Activated T-cell treated with anti-CD3 and anti-CD28 coated beads, Interleukin-2, amount 50 U/mL, for 72 hours (primary cell): Measurements from ENCODE around the gene ACP7. TPM values are rescaled to one million over a fixed set of nuclear protein-coding genes. Genes with fewer than 3 reads are reported as not detected.

Experiments used
- ATAC-seq, 2 donors: fragments of 150-1000 bp; cut with Tn5 transposase; replicated peaks in 1 of 2; 2 replicates each; pipeline ENCODE4 v1.10.0; 2021; ENCODE audit warnings: moderate library complexity in 2 of 2, mild to moderate bottlenecking in 1 of 2
- DNase-seq, 2 donors: peaks; one replicate each; pipeline ENCODE4 v3.0.0; 2021 to 2022; ENCODE audit warnings: mixed read lengths in 1 of 2
- H3K27ac Mint-ChIP-seq: one replicate; pipeline ENCODE4 v1.8.0; 2022; ENCODE audit warnings: mild to moderate bottlenecking, moderate library complexity, mixed read lengths
- H3K27me3 Mint-ChIP-seq: one replicate; pipeline ENCODE4 v1.8.0; 2022; ENCODE audit warnings: low read depth, mixed read lengths
- H3K36me3 Mint-ChIP-seq, 2 donors: one replicate each; pipeline ENCODE4 v1.8.0; 2022; ENCODE audit warnings: mixed read lengths in 2 of 2, mild to moderate bottlenecking in 1 of 2; ENCODE audit not compliant: insufficient read depth in 2 of 2
- H3K4me1 Mint-ChIP-seq: one replicate; pipeline ENCODE4 v1.8.0; 2022; ENCODE audit warnings: low read depth, mixed read lengths
- H3K4me3 Mint-ChIP-seq, 2 donors: one replicate each; pipeline ENCODE4 v1.8.0; 2022; ENCODE audit warnings: mild to moderate bottlenecking in 2 of 2, mixed read lengths in 2 of 2, moderate library complexity in 2 of 2
- H3K9me3 Mint-ChIP-seq, 2 donors: one replicate each; pipeline ENCODE4 v1.8.0; 2022; ENCODE audit warnings: mixed read lengths in 2 of 2
- total RNA-seq, 2 donors: library from RNA; stranded (reverse); gene quantifications; one replicate each; pipeline ENCODE4 v1.2.3, GENCODE V29; 2022

Gene ACP7
- total RNA-seq, 2 donors from 2014 or later = not detected

DNA sequence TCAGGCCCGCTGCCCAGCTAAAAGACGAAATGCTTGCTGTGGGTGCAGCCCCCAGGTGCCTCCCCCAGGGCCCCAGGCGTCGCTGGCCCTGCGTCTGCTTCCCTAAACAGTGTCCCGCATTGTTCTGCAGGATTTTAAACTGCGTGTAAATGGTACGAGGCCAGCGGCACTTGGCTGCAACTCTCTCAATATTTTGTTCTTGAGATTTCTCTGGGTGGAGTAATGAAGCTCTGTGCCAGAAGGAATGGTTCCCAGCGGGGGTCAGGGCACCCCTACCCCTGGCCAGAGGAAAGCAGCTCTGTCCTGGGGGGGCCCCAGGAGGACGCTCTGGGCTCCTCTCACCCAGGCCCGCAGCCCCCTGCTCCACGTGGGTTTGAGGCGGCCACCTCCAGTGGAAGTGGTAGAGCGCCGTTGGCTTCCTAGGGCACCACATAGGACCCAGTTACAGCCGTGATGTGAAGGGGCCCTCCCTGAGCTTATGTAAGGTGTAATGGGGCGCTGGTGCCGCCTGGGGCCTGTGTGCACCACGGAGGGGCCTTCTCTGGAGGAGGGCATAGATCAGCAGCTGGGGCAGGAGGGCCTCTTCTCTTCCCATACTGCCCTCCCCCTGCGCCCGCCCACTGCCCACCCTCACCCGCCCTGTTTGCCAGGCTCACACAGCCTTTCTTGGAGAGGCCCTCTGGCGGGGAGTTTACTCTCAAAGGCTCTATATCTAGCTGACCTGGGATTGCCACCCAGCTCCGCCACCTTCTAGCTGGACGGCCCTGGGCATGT, 61.2 kb downstream of the ACP7 start:
- Mint-ChIP-seq H3K4me1 (no peaks in the 10 kb centered on the region), H3K27me3 (no peaks in the 10 kb centered on the region), H3K36me3 (no peaks in the 10 kb centered on the region), H3K9me3 (no peaks in the 10 kb centered on the region), H3K27ac (no peak overlapping the region), H3K4me3 (no peak overlapping the region)
- no peak for ATAC-seq
- no peak for DNase-seq

GRCh38 chr19:39146091-39146490, 61.9 kb downstream of the ACP7 start:
- Mint-ChIP-seq H3K27ac (no peak overlapping the region), H3K9me3 (no peaks in the 10 kb centered on the region), H3K4me3 (no peak overlapping the region), H3K36me3 (no peaks in the 10 kb centered on the region), H3K27me3 (no peaks in the 10 kb centered on the region), H3K4me1 (no peaks in the 10 kb centered on the region)
- DNase-seq = no peak
- ATAC-seq = no peak

DNA sequence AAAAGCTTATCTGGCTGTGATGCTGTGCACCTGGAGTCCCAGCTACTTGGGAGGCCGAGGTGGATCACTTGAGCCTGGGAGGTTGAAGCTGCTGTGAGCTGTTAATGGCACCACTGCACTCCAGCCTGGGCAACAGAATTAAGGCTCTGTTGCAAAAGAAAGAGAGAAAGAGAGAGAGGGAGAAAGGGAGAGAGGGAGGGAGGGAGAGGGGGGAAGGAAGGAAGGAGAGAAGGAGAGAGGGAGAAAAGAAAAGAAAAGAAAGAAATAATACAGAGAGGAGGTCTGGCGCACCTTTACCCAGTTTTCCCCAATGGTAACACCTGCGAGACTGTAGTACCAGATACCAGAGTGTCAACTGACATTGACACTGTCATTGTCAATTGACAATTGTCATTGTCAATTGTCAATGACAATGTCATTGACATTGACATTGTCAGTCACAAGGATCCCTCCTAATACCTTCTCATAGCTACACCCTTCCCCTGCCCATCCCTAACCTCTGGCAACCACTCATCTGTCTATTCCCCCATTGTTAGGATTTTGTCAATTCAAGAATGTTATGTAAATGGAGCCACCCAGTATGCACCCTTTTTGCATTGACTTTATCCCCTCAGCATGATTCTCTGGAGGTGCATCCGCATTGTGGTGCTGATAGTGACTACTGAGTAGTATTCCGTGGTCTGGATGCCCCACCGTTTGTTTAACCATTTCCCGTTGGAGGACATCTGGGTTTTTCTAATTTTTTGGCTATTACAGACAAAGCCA, 62.7 kb downstream of the ACP7 start:
- no peak for ATAC-seq
- Mint-ChIP-seq H3K9me3 (no peaks in the 10 kb centered on the region), H3K4me1 (no peaks in the 10 kb centered on the region), H3K27me3 (no peaks in the 10 kb centered on the region), H3K36me3 (no peaks in the 10 kb centered on the region), H3K27ac (no peak overlapping the region), H3K4me3 (no peak overlapping the region)
- DNase-seq = no peak

DNA sequence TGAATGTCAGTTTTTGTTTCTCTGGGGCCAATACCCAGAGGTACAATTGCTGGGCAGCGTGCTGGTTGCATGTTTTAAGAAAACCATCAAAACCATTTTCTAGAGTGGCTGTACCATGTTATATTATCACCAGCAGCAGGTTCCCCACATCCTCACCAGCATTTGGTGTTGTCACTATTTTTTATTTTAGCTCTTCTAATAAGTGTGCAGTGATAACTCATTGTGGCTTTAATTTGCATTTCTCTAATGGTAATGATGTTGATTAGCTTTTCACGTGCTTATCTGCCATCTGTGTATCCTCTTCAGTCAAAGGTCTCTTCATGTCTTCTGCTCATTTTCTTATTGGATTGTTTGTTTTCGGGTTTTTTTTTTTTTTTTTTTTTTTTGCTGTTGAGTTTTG, 63.3 kb downstream of the ACP7 start:
- no peak overlapping the region for H3K27ac Mint-ChIP-seq
- H3K27me3 Mint-ChIP-seq = no peaks in the 10 kb centered on the region
- DNase-seq (no peak), ATAC-seq (no peak)
- no peaks in the 10 kb centered on the region for H3K4me1 Mint-ChIP-seq
- no peaks in the 10 kb centered on the region for H3K36me3 Mint-ChIP-seq
- H3K9me3 Mint-ChIP-seq = no peaks in the 10 kb centered on the region
- no peak overlapping the region for H3K4me3 Mint-ChIP-seq

DNA sequence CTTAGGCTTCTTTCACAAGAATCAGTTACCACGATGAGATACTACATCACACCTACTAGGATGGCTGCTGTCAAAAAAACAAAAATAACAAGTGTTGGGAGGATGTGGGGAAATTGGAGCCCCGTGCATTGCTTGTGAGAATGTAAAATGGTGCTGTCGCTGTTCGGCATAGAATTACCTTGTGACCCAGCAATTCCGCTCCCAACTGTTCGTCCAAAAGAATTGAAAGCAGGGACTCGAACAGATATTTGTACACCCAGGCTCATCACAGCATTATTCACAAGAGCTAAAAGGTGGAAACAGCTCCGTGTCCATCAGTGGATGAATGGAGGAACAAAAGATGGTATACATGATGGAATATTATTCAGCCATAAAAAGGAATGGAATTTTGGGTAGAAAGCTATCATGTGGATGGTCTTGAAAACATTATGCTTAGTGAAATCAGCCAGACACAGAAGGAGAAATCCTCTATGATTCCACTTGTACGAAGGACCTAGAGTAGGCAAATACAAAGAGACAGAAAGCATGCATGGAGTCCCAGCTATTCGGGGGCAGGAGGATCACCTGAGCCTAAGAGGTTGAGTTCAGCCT, 64.9 kb downstream of the ACP7 start:
- H3K4me3 Mint-ChIP-seq = no peak overlapping the region
- no peaks in the 10 kb centered on the region for H3K9me3 Mint-ChIP-seq
- H3K4me1 Mint-ChIP-seq = no peaks in the 10 kb centered on the region
- ATAC-seq = no peak
- DNase-seq = no peak
- H3K27ac Mint-ChIP-seq = no peak overlapping the region
- H3K36me3 Mint-ChIP-seq = no peaks in the 10 kb centered on the region
- H3K27me3 Mint-ChIP-seq = no peaks in the 10 kb centered on the region

DNA sequence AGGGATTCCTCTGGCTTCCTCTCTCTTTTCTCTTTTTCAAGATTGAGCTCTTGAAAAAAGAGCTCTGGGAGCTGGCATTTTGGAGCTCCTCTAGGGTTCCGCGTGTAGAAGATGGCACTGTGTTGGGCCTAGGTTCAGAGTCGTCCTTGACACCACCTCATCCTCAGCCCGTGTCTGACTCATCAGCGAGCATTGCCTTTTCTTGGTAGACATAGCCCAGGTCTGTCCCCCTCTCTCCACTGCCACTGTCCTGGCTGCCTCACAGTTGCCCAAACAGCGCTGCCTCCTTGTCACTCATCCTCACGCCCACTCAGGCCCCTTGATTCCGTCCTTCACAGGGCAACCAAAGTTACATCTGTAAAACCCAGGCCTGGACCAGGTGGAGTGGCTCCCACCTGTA, 66.1 kb downstream of the ACP7 start:
- no peaks in the 10 kb centered on the region for H3K36me3 Mint-ChIP-seq
- no peak overlapping the region for H3K4me3 Mint-ChIP-seq
- no peaks in the 10 kb centered on the region for H3K9me3 Mint-ChIP-seq
- H3K27me3 Mint-ChIP-seq = no peaks in the 10 kb centered on the region
- no peak for DNase-seq
- H3K27ac Mint-ChIP-seq = no peak overlapping the region
- no peaks in the 10 kb centered on the region for H3K4me1 Mint-ChIP-seq
- ATAC-seq = no peak

- H3K27me3 Mint-ChIP-seq = no peaks in the 10 kb centered on the region
- H3K27ac Mint-ChIP-seq = no peak overlapping the region
- no peak for ATAC-seq
- H3K9me3 Mint-ChIP-seq = no peaks in the 10 kb centered on the region
- H3K4me3 Mint-ChIP-seq = no peak overlapping the region
- H3K36me3 Mint-ChIP-seq = no peaks in the 10 kb centered on the region
- H3K4me1 Mint-ChIP-seq = no peaks in the 10 kb centered on the region
- no peak for DNase-seq
Measured at GRCh38 chr19:39150807-39151600, 66.8 kb downstream of the ACP7 start.

DNA sequence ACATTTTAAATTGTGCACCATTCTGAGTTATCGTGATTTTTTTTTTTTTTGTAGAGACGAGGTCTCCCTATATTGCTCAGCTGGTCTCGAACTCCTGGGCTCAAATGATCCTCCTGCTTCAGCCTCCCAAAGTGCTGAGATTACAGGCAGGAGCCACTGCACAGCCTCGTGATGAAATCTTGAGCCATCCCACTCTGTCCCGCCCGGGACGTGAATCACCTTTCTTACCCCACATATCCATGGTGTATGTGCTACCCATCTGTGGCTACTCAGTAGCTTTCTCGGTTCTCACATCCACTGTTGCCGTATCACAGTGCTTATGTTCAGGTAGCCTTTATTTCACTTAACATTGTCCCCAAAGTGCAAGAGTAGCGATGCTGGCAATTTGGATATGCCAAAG, 67.9 kb downstream of the ACP7 start:
- H3K4me1 Mint-ChIP-seq = no peaks in the 10 kb centered on the region
- H3K4me3 Mint-ChIP-seq = no peak overlapping the region
- no peaks in the 10 kb centered on the region for H3K36me3 Mint-ChIP-seq
- no peaks in the 10 kb centered on the region for H3K27me3 Mint-ChIP-seq
- no peak for ATAC-seq
- no peaks in the 10 kb centered on the region for H3K9me3 Mint-ChIP-seq
- no peak overlapping the region for H3K27ac Mint-ChIP-seq
- no peak for DNase-seq

GRCh38 chr19:39154100-39154628, 70.0 kb downstream of the ACP7 start:
- no peaks in the 10 kb centered on the region for H3K36me3 Mint-ChIP-seq
- DNase-seq = no peak
- no peak overlapping the region for H3K4me3 Mint-ChIP-seq
- no peaks in the 10 kb centered on the region for H3K4me1 Mint-ChIP-seq
- no peaks in the 10 kb centered on the region for H3K27me3 Mint-ChIP-seq
- ATAC-seq = no peak
- no peaks in the 10 kb centered on the region for H3K9me3 Mint-ChIP-seq
- H3K27ac Mint-ChIP-seq = no peak overlapping the region

DNA sequence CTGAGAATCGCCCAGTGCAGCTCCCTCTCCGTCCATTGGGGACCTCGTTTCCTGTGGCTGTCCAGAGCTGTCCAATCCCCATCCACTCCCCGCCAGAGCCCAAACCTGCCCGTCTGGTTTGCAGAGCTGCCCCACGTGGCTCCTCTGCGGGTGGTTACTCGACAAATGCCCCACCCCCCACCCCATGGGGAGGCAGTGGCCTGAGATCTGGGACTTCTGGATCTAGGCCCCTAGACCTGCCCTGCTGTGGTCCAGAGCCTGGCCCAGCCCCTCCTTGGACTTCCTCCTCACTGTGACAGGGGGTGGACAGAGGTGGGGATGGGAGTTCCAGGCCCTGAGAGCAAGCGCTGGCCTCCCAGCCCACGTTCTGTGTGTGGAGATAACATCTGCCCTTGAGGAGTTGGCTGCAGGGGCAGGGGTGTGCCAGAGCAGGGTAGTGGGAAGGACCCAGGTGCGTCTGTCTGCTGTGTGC, 70.5 kb downstream of the ACP7 start:
- no peaks in the 10 kb centered on the region for H3K36me3 Mint-ChIP-seq
- no peak overlapping the region for H3K27ac Mint-ChIP-seq
- ATAC-seq (no peak), DNase-seq (no peak)
- no peaks in the 10 kb centered on the region for H3K4me1 Mint-ChIP-seq
- H3K9me3 Mint-ChIP-seq = no peaks in the 10 kb centered on the region
- H3K4me3 Mint-ChIP-seq = no peak overlapping the region
- H3K27me3 Mint-ChIP-seq = no peaks in the 10 kb centered on the region

DNA sequence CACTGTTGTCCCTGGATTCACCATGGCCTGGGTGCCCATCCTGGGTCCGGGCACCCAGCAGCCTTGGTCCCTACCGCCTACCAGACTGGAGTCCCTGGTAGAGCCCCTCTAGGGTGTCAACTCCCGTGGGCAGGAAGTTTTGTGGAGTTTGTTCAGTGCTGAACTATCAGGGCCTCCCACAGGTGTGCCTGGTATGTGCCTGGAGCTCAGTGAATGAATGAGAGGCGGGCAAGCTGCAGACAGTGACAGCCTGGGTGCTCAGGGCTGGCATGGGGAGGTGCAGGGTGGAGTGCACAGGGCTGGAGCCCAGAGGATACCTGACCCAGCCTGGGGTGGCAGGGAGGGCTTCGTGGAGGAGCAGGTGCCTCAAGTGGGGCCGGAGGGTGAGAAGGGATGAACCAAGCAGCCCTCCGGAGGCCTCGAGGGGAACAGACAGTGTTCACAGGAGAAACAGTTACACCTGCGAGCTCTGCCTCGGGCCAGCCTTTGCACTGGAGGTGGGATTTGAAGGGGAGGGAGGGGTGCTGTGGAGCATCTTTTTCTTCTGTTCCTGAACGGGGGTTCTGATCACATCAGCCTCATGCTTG, 71.0 kb downstream of the ACP7 start:
- H3K27me3 Mint-ChIP-seq = no peaks in the 10 kb centered on the region
- H3K4me3 Mint-ChIP-seq = no peak overlapping the region
- no peak for DNase-seq
- peaks cover under 1% of the 10 kb centered on the region for H3K4me1 Mint-ChIP-seq
- no peak overlapping the region for H3K27ac Mint-ChIP-seq
- no peaks in the 10 kb centered on the region for H3K36me3 Mint-ChIP-seq
- ATAC-seq = no peak
- no peaks in the 10 kb centered on the region for H3K9me3 Mint-ChIP-seq

DNA sequence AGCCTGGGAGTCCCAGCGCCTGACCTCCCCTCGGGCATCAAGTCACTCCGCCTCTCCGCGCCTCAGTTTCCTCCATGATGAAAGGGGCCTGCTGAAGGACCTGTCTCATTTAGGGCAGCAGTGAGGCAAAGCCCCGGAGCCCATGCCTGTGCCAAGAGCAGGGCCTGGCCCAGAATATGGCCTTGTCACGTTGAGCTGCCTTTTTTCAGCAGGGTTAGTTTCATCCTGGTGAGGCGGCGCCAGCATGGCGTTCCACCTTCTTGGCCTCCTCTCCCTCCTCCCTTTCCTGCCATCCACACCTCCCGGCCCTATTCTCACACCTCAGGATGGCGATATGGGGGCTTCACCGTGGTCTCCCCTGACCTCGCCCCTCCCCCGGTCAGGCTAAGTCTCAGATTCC, 71.6 kb downstream of the ACP7 start:
- Mint-ChIP-seq H3K4me3 (no peak overlapping the region), H3K36me3 (no peaks in the 10 kb centered on the region), H3K27ac (no peak overlapping the region), H3K9me3 (no peaks in the 10 kb centered on the region), H3K4me1 (peaks cover 6% of the 10 kb centered on the region), H3K27me3 (no peaks in the 10 kb centered on the region)
- ATAC-seq (no peak), DNase-seq (no peak)
